NCI-H460 (cell line): ENCODE data around the gene ZNF407. TPM values are rescaled to one million over a fixed set of nuclear protein-coding genes. Genes with fewer than 3 reads are reported as not detected.

Source experiments
- DNase-seq: peaks from one replicate; pipeline ENCODE4 v3.0.0-alpha.2; 2016; ENCODE audit warnings: low read depth; ENCODE audit errors: extremely low read depth
- total RNA-seq: library from RNA; depleted of rRNA; stranded (reverse); fragments of >200 nt; shearing (Covaris generic); gene quantifications from 2 replicates; pipeline ENCODE4 v1.2.3, GENCODE V29; 2014

The ZNF407 gene
- total RNA-seq, 1 experiment from 2014 or later, result 5.7 TPM

- DNase-seq, result no peak
Measured at GRCh38 chr18:74768096-74768495, 170.4 kb downstream of the ZNF407 start.

- no peak for DNase-seq
Measured at GRCh38 chr18:74773171-74773624, 175.5 kb downstream of the ZNF407 start.

GRCh38 chr18:74774486-74774885 lies 176.8 kb downstream of the ZNF407 start:
- no peak for DNase-seq

GRCh38 chr18:74775239-74775638 lies 177.6 kb downstream of the ZNF407 start:
- peak; percentile 26 for DNase-seq

- no peak for DNase-seq
Measured at GRCh38 chr18:74778191-74778847, 180.6 kb downstream of the ZNF407 start.

GRCh38 chr18:74784752-74785151 lies 187.1 kb downstream of the ZNF407 start:
- no peak for DNase-seq

- no peak for DNase-seq
Measured at GRCh38 chr18:74785632-74786031, 188.0 kb downstream of the ZNF407 start.

- no peak for DNase-seq
Measured at GRCh38 chr18:74788657-74789056, 191.0 kb downstream of the ZNF407 start.

GRCh38 chr18:74789078-74789477 lies 191.4 kb downstream of the ZNF407 start:
- no peak for DNase-seq

- no peak for DNase-seq
Measured at GRCh38 chr18:74790451-74790850, 192.8 kb downstream of the ZNF407 start.

GRCh38 chr18:74791501-74792194 lies 194.0 kb downstream of the ZNF407 start:
- no peak for DNase-seq

GRCh38 chr18:74793746-74794145 lies 196.1 kb downstream of the ZNF407 start:
- no peak for DNase-seq

GRCh38 chr18:74795751-74796150 lies 198.1 kb downstream of the ZNF407 start:
- DNase-seq, result no peak

- no peak for DNase-seq
Measured at GRCh38 chr18:74796211-74796610, 198.5 kb downstream of the ZNF407 start.

GRCh38 chr18:74796841-74797576 lies 199.3 kb downstream of the ZNF407 start:
- no peak for DNase-seq

- no peak for DNase-seq
Measured at GRCh38 chr18:74797577-74798151, 200.0 kb downstream of the ZNF407 start.

- DNase-seq, result no peak
Measured at GRCh38 chr18:74799542-74799941, 201.9 kb downstream of the ZNF407 start.

GRCh38 chr18:74800098-74800497 lies 202.4 kb downstream of the ZNF407 start:
- DNase-seq, result no peak

- no peak for DNase-seq
Measured at GRCh38 chr18:74803117-74803516, 205.4 kb downstream of the ZNF407 start.

GRCh38 chr18:74803769-74804168 lies 206.1 kb downstream of the ZNF407 start:
- no peak for DNase-seq

GRCh38 chr18:74804677-74805076 lies 207.0 kb downstream of the ZNF407 start:
- DNase-seq, result no peak
